Non-pigmented ciliary epithelial cell (primary cell): Measurements from ENCODE around the gene GFRA1.

Experiments
- DNase-seq: peaks from one replicate; pipeline ENCODE4 v3.0.0-alpha.2; 2010; ENCODE audit warnings: low read depth

The GFRA1 gene

DNA sequence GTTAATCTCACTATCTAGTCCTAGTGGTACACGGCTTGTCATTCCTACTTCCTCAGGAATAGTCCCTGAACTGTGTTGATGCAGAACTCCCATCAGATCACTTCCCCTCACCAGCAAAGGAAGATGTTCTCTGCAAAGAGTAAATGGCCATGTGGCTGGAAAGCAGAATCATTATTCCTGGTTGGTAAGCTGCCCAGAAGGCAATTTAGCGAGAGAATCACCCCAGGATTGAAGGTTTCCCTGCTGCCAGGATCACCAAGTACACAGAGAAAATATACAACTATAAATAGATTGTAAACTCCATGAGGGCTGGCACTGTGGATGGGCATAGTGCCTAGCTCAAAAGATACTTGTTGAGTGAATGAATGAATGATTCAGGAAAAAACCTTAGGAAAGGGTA lies 115.0 kb downstream of the GFRA1 start:
- no peak for DNase-seq

DNA sequence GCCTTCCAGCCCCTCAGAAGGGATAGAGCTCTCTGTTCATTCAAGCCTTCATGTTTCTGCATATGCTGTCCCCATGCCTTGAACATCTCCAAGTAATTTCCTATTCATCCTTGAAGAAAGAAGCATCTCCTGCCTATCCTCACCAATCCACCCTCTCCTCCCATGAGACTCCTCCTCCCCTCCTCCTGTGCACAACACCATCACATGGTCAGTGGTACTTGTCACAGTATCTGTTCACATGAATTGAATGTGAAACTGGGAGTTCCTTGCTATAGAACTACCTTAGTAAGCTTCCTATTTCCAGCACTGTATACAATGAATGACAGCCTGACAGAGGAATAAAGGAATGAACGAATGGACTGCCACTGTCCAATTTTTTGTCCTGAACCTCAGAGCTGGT lies 115.5 kb downstream of the GFRA1 start:
- no peak for DNase-seq

DNA sequence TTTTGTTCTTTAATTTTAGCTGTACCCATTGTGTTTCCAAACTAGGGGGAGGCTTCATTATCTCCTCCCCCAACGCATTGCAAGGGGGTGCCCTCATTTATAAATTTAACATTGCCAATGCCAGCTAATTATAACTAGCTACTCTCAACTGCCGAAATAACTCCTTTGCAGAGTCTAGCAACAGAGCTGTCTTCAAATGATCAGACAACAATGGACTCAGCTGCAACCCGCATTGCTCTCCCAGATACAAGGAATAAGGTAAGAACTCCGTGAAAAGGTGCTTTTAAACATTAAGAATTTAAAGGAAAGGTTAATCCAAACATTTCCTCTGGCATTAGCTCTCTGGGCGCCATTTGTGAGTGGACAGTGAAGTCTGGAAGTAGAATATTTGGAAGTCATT lies 116.2 kb downstream of the GFRA1 start:
- no peak for DNase-seq

DNA sequence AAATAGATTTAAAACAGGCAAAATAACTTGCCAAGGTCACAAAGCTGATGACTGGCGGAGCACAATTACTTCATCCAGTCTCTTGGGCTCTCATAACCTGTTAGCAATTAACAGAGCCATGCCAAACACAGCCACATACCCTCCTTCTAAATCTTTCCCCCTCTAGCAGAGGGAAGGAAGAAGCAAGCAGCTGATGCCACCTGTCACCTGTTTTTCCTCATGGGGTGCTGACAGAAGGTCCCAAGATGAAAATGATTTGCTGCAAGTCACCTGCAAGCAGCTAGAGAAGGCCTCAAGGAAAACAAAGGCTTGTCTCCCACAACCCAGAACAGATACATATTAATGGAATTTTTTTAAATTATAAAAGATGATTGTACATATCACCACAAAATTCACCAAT lies 117.8 kb downstream of the GFRA1 start:
- no peak for DNase-seq

DNA sequence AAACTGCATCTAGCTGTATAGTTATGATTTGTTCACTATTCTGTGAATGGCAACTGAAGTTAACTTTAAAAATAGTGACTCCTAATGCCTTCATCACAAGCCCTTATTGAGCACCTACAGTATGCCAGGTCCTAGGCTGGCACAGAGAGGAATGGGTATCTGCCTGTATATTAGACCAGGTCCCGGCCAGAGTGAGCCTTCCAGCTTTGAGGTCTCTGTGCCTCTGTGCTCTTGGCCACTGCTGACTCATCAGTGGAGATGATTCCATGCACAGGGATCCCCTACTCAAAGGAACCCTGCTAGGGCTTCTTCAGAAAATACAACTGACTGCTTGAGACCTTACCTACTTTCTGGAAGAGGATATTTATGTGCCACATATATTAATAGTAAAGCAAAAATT lies 118.4 kb downstream of the GFRA1 start:
- no peak for DNase-seq

DNA sequence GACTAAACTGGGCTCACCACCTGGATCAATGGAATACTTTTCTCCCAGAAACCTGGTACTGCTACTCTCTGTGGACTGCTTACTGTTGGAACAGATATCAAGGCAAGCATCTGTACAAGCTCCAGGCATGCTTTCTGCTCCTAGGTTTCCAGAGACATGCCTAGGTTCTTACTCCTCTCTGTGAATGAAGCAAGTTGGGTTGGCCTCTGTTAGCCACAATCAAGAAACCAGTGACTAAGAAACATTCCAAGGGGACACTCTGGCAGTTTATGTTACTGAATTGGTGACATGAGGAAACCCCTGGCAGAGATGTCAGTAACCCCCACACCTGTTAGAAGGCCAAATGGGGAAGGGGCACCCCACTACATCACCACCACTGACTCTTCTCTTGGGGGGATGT lies 121.9 kb downstream of the GFRA1 start:
- no peak for DNase-seq

DNA sequence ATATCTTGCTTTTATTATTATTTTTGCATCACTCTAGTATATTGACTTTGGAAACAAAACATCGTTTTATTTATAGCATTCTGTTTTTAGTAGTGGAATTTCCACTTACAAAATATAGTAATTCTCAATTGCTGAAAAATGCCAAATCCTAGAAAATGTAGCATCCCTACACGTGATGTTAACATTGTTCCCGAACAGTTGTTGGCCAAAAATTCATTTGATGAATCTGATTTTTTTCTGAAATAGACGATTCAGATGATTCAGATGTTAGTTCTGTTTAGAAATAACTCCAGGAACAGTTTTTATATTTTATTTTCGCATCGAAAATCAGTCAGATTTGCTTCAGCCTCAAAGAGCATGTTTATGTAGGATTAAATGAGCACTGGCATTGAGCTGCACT lies 122.4 kb downstream of the GFRA1 start:
- no peak for DNase-seq

DNA sequence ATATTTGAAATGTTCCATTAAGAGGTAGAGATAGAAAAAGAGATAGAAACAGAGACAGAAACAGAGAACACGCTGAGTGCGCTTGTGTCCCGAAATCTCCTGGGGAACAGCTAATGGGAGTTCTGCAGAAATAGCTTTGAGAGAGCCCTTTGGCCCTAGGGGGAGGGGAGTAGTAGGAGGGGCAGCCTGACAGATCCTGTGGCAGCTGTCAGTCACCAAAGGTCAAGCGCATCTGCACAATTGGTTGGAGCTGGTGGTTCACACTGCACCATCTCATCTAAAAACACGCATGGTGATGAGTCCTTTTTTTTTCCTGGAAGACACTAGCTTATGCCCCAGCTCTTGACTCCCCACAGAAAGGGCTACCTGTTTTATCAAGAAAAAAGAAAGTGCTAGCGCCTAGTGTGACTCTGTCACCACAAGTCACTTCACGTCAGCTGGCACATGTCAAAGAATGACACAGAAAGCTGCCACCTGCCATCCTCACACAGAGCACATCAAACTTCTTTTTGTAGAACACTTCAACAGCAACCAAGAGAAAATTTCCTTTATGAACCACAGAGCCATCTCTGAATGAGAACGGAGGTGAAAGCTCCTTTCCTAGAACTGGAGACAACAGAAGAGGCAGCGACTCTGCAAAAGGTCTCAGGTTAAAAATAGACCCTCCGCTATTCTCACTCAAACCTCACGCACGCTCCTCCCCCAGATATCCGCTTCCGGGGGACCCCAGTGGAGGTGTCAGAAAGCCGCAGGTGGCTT lies 125.7 kb downstream of the GFRA1 start:
- no peak for DNase-seq

DNA sequence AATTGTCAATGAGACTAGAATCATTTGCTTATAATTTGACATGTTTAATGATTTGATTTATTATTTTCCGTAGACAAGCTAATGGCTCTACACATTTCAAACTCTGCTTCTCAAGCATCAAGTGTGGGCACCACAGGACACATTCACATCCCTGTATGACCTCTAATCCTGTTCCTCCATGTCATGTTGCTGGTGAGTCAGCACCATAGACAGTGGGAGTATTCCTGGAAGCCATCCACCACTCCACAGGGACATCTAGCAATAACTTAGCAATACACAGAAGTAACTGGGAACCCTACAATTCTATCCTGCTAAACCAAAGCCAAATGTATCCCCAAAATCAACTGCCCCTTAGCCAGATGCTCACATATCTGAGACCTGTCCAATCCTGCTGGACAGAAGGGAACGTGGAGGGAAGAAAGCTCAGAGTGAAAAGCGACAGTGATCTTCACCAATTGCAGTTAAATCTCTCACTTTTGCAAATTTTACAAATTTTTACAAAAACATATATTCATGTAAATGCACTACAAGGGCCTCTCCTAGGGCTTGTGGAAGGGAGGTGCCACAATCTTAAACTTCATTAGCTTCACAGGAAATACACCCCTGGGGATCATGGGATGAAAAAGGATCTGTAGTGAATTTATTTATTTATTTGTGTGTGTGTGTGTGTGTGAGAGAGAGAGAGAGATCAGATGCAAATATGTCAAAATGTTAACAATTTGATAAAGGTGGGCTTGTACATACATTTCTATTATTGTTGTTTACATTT lies 126.5 kb downstream of the GFRA1 start:
- no peak for DNase-seq

DNA sequence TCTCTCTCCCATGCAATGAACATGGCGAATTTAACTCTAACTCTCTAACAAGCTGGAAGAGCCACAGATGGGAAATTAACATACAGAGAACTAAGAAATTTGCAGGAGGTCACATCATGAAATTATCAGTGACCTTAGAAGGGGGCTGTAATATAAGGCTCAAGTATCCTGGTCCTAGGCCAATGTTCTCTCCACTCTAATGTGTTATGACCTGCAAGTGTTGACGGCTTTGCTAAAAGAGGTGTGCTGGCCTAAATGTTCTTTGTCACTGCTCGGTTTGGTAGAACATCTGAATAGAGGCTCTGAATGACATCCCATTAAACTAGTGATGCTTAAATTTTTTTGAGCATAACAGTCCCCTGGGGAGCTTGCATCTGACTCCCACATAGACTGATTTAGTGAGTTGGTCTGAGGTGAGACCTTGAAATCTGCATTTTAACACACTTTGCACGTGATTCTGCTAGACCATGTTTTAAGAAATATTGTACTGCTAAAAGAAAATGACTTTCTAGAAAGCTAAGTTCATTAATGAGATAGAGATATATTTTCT lies 129.3 kb downstream of the GFRA1 start:
- no peak for DNase-seq

DNA sequence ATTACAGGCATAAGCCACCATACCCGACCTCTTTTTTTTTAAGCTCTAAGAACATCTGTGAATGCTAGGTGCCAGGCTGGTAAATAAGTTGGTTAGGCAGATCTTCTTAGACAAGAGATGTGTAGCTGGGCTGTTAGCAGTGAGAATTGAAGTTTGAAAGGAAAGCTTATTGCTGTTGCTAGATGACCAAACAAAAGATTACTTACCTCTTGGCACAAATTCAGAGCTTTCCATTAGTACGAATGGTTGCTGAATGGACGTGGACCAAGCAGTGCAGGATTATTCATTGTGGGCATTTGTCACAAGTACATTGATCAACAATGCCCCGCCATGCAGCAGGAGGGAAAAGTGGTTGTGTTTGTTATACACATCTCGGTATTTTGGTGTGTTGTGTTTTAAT lies 131.2 kb downstream of the GFRA1 start:
- no peak for DNase-seq

DNA sequence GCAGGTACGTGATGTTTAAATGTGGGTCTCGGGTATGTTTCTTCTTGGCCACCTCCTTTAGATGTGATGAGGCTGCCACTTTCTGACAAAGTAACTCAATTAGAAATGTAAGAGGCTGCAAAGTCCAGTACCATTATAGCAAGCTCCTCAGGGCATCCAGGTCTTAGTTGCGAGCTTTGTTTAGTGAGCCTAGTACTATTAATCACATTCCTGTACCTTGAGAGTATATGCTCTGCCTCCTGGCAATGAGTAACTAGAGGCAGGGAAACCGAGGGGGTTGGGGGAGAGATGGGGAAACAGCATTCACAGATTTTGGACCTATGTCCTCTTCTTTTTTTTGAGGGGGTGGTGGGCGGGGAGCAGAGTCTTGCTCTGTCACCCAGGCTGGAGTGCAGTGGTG lies 131.8 kb downstream of the GFRA1 start:
- DNase-seq, result no peak

DNA sequence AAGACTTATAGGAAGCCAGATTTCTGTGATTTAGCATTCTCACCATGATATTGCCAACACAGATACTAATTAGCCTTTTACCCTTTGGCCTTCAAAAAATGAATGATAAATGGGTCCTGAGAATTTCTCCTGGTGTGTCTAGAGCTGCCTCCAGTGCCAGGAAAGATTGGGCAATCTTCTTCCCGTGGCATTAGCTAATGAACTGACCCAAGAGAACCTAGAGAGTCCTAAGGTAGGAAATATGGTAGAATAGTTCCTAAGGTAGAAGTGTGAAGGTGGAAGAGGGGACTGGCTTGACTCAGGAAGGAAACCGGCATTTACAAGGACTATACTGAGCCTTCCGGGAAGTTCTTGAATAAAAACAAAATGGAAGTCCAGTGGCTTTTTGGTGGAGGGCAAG lies 133.1 kb downstream of the GFRA1 start:
- no peak for DNase-seq

DNA sequence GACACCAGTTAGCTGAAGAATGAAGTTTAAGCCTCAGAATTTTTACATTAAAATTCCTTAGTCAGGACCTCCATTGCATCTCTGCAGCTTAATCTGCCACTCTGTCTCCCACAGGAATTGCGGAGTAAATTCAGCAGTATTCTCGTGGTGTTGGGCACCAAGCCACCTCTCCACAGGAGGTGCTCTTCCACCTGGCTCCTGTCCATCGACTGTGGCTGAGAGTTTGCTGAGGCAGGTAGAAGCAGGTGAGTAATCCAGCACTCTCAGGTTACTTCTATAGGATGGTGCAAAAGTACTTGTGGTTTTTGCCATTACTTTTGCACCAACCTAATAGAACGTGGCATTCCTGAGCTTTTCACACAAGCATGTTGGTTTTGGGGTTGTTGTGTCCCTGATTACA lies 134.1 kb downstream of the GFRA1 start:
- no peak for DNase-seq

DNA sequence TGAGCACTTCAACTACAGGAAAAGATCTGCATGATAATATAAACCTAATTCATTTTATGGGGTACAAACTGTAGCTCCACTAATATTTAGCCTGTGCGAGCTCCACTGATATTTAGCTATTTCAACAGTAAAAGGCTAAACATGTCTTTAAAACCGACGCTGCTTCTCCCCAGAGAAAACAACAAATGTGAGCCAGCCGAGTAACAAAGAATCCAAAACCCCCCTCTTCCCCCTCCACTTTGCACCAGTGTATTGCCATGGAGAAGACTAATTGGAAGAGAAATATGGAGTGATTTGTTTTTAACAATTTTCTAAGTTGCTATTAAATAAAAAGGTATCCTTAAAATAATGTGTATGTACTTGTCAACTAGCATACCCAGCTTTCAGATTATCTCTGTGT lies 136.7 kb downstream of the GFRA1 start:
- DNase-seq, result no peak

DNA sequence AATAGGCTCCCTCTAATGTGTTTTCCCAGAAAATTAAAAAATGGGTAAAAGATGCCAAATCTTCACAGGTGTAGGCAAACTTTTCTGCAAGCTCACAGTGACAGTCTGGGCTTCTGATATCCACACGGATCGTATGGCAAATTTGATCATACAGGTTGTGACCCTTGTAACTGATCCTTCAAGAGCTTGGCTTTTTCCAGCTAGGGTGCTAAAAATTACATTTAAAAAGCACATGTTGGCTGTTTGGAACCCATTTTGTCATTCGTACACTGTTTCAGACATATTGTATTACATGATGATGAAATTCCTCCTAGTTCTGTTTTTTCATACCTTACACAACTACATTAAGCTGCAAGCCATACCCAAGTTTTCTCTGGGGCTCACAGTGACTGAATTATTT lies 138.7 kb downstream of the GFRA1 start:
- DNase-seq, result no peak

DNA sequence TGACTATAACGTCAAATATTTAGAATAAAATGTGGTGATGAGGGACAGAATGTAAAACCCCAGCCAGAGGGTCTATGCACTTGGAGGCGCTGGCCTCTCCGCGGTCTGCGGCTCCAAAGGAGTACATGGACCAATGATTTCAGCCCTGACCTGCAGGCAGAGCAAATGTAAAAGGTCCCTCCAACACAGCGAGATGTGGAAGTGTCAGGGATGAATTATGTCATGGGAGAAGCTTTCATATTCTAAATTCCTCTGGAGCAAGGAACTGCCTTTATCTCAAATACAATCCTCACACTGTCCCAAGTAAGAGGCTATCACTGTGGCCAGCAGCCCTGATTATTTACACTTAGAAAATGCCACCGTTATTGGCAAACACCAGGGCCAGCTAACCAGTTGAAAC lies 139.4 kb downstream of the GFRA1 start:
- DNase-seq, result no peak

DNA sequence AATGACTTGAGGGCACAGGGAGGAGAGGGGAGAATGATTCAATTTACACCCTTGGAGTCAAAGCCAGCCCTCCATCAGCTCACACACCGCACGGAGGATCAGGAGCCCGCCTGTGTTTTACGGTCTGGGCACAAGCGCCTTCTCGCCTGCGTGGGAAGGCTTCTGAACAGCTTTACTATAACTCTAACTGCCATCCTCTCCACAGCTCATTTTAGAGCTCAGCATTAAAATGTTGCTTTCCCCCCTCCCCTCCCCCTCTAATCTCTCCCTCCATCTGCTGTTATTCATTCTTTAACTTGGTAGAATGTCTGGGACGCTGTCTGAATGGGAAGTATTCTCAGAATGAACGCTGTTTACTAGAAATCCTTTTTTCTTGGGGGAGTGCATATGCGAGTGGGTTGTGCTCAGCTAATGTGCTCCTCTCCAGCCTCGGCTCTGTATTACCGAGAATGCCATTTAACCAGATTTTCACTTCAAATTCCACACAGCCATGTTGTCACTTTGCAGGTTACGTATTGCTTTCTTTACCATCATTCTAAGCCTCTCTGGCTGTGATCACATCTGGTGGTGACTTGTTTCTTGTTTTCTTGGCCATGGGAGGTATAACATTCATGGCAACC lies 140.1 kb downstream of the GFRA1 start:
- no peak for DNase-seq

DNA sequence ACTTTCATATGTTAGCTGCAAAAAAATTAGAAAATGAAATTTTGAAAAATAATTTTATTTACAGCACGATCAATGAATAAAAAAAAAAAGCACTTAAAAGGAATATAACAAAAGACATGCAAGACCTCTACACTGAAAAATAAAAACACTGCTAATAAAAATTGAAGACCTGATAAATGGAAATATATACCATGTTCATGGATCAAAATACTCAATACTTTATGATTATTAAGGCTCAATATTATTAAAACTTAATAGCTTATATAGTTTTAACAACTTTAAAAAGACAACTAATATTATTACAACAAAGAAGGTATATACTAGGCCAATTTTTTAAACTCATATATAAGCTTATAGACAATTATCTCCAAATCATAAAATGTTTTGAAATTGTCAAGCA lies 143.0 kb downstream of the GFRA1 start:
- DNase-seq, result no peak

DNA sequence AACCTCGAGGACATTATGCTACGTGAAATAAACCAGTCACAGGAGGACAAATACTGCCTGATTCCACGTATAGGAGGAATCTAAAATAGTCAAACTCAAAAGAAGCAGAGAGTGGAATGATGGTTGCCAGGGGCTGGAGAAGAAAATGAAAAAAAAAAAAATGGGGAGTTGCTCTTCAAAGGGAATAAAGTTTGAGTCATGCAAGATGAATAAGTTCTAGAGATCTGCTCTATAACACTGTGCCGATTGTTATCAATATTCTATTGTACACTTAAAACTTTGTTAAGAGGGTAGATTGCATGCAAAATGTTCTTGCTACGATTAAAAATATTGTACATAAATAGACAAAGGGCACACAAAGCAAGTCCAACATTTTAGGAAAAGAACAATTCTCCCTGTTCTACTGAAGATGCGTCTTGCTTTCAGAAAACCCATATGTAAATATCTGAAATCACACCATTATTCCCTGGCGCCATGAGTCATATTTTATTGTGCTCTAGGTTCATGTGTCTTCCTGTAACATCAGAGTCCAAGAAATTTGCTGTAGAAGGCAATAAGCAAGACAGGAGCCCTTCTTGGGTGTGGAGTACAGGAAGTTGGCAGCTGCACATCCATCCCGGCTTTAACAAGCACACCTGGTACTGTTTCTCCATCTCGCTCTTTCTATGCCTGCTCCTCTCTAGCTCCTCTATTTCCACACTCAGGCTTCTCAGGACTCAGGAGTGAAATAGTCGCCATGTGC lies 145.9 kb downstream of the GFRA1 start:
- DNase-seq, result no peak

DNA sequence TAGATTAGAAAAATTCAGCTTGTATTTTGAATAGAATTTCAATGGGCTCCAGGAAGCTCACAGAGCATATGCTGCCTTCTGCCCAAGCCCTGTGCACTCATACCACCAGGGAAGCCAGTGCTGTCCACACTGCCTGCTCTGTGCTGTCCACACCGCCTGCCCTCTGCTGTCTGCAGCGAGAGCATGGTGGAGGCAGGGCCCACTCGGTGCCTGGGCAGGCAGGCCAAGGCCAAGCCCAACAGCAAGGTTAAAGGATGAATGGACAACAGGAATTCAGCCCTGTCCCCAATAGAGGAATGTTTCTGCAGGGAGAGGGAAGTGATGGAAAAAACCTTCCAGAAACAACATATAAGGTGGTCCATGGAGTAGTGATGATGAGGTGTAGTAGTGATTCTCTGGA lies 146.8 kb downstream of the GFRA1 start:
- DNase-seq, result no peak

DNA sequence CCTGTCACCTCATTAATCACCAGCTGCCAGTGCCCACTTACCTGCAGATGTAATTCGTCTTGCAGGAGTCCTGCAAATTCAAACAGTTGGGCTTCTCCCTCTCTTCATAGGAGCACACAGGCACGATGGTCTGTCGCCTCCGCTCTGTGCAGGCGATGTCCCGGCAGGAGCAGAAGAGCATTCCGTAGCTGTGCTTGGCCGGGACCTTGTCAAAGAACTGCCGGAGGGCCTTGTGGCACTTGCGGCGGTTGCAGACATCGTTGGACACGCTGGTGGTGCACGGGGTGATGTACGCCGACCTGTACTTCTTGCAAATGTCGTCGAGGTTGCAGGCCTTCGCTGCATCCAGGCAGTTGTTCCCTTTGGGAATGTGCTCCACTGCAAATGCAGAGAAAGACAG lies 147.8 kb downstream of the GFRA1 start:
- DNase-seq, result no peak
